Measurements from ENCODE around the gene DHCR7.

The DHCR7 gene

GRCh38 chr11:71385091-71385490, 63.1 kb downstream of the DHCR7 start:
- H3K27ac ChIP-seq, result no peak overlapping the region
- TF ChIP-seq CTCF (IDR thresholded peaks at IDR 0.05), result no peak
- DNase-seq (ENCODE audit: low spot score), result no peak
- H3K4me3 ChIP-seq, result no peak overlapping the region

- Histone ChIP-seq H3K27ac (no peak overlapping the region), H3K4me3 (no peak overlapping the region)
- no peak for TF ChIP-seq CTCF (IDR thresholded peaks at IDR 0.05)
- DNase-seq (ENCODE audit: low spot score), result peak; percentile 52
These were observed 63.6 kb downstream of the DHCR7 start for GRCh38 chr11:71384561-71384960.
